ENCODE results near the gene MTHFR.

The MTHFR gene

GRCh38 chr1:11780380-11781147 lies 25.2 kb downstream of the MTHFR start:
- no peak for DNase-seq

DNA sequence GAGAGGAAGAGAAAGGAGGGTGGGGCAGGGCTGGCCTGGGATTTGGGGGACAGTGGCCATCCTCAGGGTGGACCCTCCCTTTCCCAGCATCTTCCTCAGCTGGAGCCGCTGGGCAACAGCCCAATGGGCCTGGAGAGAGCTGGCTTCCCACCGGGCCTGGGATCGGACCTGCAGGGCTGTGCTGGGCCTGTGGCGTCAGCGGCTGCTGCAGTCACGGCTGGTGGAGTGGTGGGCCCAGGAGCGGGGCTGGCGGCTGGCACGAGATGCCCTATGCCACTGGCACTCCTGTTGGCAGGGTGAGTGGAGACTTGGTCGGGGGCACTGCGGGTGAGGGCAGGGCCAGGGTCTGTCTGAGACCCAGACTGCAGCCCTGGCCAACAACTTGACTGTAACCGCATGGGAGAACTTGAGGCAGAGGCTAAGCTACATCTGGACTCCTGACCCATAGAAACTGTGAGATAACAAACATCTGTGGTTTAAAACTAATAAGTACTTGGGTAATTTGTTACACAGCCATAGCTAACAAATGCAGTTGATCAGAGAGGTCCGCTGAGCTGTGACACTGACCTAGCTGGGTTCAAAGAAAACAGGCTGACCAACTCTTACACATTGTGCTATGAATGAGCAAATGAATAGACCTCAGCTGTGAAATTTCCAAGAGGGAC lies 25.9 kb downstream of the MTHFR start:
- no peak for DNase-seq

DNA sequence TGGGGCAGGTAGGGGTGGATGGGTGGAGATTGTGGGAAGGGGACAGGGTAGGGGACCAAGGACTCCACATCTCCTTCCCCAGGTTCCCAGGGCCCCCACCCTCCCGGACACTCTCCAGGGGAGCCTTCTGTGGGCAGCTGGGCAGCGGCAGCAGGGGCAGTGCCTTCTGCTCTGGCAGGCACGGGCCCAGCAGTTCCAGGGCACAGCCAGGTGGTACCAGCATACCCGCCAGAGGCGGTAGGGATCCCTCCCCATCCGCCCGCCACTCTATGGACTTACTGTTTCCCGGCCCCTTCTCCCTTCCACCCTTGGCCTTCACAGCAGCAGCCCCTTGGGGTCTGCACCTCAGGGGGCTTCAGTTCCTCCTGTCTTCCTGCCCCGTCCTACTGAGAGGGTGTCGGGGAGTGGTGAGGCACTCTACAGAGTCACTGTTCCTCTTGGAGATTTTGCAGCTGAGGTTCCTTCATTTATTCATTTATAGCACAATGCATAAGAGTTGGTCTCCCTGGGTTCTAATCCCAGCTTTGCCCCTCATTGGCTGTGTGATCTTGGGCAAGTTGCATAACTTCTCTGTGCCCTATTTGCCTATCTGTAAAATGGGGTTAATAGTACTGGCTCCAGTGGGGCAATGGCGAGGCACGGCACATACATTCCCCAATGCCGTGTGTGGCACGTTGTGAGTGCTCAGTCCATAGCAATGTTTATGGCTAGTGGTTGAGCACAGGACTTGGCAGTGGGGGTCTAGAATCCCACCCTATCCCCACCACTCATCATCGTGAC lies 26.7 kb downstream of the MTHFR start:
- no peak for DNase-seq

- DNase-seq: no peak
Measured at GRCh38 chr1:11778336-11778735, 27.4 kb downstream of the MTHFR start.

GRCh38 chr1:11777658-11778322 lies 28.0 kb downstream of the MTHFR start:
- no peak for DNase-seq

DNA sequence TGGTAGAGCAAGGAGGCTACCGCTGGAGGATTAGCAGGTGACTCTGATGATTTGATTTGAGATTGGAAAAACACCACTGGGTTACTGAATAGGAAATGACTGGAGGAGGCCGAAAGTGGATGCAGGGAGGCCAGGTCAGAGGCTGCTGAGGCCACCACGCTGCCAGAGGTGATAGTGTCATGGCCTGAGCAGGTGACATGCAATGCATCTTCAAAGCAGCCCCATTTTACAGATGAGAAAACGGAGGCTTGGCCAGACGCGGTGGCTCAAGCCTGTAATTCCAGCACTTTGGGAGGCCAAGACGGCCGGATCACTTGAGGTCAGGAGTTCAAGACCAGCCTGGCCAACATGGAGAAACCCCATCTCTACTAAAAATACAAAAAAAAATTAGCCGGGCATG lies 31.0 kb downstream of the MTHFR start:
- DNase-seq: no peak

- DNase-seq: no peak
Measured at GRCh38 chr1:11772458-11772857, 33.3 kb downstream of the MTHFR start.

DNA sequence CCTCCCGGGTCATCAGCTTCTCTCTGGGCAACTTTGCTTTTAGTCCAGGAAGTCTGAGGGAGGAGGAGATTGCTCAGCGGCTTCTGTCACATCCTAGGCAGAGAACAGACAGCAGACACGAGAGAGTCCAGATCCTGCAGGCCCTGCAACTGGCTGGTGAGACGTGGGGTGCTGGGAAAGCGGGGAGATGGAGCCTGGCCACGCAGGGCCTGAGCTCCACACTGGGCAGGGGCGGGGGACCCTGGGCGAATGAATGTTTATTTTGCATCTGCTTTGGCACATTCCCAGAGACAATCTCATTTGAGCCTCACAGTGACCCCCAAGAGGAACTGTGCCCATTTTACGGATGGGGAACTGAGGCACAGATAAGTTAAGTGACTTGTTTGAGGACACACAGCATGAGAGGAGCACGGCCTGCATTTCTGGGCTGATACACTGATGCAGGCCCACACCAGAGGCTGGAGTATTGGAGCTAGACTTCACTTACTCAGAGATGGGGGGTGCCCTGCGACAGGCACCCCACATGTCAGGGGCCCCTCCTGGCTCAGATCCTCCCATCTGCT lies 34.2 kb downstream of the MTHFR start:
- no peak for DNase-seq

GRCh38 chr1:11770011-11770410 lies 35.8 kb downstream of the MTHFR start:
- DNase-seq: peak; percentile 41

DNA sequence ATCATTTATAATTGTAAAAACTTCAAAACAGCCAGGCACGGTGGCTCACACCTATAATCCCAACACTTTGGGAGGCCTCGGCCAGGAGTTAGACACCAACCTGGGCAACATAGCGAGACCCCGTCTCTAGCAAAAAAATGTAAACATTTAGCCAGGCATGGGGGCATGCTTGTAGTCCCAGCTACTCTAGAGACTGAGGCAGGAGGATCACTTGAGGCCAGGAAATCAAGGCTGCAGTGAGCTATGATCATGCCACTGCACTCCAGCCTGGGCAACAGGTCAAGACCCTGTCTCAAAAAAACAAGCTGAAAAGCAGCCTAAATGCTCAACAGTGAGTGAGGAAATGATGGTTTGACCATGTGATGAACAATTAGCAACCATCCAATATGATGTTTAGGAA lies 36.5 kb downstream of the MTHFR start:
- no peak for DNase-seq

- peak; percentile 40 for DNase-seq
Measured at GRCh38 chr1:11768821-11769220, 36.9 kb downstream of the MTHFR start.

DNA sequence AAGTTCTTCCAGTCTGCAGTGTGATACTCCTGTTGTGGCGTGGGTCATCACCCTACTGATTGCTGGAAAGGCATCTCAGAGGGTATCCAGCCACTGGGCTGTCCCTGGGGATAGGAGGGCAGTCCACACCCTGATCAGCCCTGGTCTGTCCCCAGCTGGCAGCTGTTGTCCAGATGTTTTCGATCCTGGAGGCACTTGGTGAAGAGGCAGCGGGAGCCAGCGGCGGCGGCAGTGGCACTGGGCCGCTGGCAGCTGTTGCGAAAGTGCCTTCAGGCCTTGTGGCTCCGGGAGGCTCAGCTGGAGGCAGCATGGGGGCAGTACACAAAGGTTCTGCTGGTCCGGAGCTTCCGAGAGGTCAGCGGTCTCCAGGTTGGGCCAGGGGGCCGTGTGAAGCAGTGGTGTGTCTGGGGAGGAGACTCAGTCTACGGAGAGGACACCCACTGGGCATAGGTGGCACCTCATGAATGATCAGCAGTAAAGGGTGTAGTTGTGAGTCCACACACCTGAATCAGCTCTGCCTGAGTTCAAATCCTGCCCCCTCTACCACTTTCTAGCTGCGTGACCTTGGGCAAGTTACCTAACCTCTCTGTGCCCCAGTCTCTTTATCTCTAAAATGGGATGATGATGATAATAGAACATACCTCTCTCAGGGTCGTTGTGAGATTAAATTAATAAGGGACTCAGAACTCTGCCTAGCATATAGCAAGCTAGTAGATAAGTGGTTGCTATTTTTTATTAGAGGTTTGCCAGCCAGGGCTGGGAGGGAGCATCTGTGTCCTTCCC lies 37.7 kb downstream of the MTHFR start:
- no peak for DNase-seq

DNA sequence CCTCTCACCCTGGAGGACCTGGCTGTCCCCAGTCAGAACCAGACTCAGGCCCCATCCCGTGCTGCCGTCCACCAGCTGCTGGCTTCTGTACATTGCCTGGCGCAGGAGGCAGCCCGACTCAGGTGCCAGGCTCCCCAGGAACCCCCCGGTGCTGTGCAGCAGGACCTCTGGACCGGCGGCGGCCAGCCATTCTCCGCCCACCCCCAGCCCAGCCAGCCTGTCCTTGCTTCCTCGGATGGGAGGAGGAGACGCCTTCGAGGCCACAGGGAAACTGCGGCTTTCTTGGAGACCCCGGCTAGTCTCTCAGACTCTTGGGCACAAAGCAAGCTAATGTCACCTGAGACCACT lies 39.4 kb downstream of the MTHFR start:
- DNase-seq: no peak

GRCh38 chr1:11765661-11766428 lies 39.9 kb downstream of the MTHFR start:
- no peak for DNase-seq

GRCh38 chr1:11764519-11764918 lies 41.2 kb downstream of the MTHFR start:
- no peak for DNase-seq

DNA sequence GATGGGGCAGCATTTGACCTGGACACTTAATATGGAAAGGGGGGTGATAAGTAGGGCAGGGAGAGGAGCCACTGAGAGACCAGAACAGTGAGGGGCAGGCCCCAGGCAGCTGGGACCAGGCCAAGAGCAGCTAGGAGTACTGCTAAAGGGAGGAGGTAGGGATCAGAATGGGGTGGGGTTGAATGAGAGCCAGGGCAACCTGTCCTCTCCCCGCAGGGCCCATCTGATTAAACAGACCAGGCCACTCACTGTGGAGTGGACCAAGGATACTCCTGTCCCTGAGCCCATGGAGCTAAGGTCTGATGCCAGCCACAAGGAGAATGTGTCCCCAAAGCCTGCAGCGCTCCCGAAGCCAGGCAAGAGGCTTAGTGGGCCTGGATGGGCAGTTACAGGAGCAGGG lies 41.6 kb downstream of the MTHFR start:
- no peak for DNase-seq

DNA sequence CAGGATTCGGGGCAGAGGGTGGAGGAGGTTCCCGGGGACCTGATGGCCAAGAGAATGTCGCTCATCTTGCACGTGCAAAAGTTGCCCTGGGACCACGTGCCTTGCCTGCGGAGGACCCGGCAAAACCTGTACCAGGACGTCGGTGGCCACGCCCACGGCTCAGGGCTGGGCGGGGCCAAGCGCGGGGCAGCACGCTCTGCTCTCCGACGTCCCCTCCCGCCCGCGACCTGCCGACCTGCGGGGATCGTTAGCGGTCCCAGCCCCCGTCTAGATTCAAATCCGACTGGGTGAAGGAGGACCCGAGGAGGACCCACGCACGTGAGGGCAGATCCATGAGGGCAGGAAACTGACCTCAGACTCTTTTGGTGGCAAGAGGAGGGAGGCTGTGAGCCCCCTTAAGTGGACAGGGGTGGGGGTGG lies 43.8 kb downstream of the MTHFR start, which contains the start of gene C1orf167:
C1orf167 (plus strand) TSS at position 206 of the 419 bp plus-strand sequence. CDS start 2,208 bp downstream, outside the sequence.
- DNase-seq: no peak

DNA sequence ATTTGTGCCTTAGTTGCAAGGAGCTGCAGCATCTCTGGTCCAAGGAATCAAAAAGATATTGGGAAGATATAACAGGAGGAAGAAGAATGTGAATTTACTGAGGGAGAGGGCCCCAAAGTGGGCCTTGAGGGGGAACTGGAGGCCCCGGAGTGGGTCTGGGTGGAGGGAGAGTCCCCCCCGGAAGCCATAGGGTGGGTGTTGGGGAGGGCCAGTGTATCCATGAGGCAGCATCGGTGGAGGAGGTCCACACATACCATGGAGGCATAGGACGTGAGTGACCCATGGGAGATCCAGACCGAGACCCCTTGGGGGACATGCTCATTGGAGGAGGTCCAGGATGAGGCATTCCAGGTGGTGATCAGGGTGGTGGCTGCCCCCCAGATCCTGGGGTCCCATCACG lies 44.5 kb downstream of the MTHFR start:
- DNase-seq: no peak

- DNase-seq: no peak
Measured at GRCh38 chr1:11759791-11760190, 46.0 kb downstream of the MTHFR start.

GRCh38 chr1:11757047-11757446 lies 48.7 kb downstream of the MTHFR start:
- DNase-seq: no peak
